Panc1 (cell line): ENCODE measurements around the gene KRT75. TPM values are rescaled to one million over a fixed set of nuclear protein-coding genes. Genes with fewer than 3 reads are reported as not detected.

Experiments used
- ATAC-seq: fragments of 200-7000 bp; cut with Tn5 transposase; 2 replicates; pipeline ENCODE4 v1.9.1; 2020; ENCODE audit warnings: mild to moderate bottlenecking, moderate library complexity
- BruUV-seq: library from RNA; stranded (reverse); fragments of 400-500 nt; replicated peaks from 2 replicates; lab custom pipeline; 2021; lab: Mats Ljungman, UMichigan
- CTCF ChIA-PET: fragments of 300-600 bp; sonication (Branson Sonifier 250); formaldehyde crosslinking; loops from one replicate; lab custom pipeline; 2022; ENCODE audit warnings: antibody characterized with exemption; lab: Charles Lee
- POLR2A ChIA-PET: fragments of 300-600 bp; sonication (Branson Sonifier 250); formaldehyde crosslinking; loops from one replicate; lab custom pipeline; 2022; ENCODE audit warnings: antibody characterized with exemption; lab: Charles Lee
- DNase-seq: peaks from one replicate; pipeline ENCODE4 v3.0.0-alpha.2; 2010; ENCODE audit warnings: low read depth, low spot score
- H3K27ac ChIP-seq: 2 replicates; pipeline ENCODE4 v1.5.1; 2011; ENCODE audit warnings: mild to moderate bottlenecking, low read length, inconsistent platforms
- H3K27me3 ChIP-seq: fragments of 200-500 bp; sonication (Bioruptor generic); 2 replicates; pipeline ENCODE4 v1.6.0; 2014; ENCODE audit warnings: low read length, inconsistent platforms; ENCODE audit not compliant: control insufficient read depth, insufficient read depth
- H3K36me3 ChIP-seq: fragments of 200-500 bp; sonication (Bioruptor generic); 2 replicates; pipeline ENCODE4 v1.5.1; 2014; ENCODE audit warnings: inconsistent platforms, mild to moderate bottlenecking, low read length, moderate library complexity; ENCODE audit not compliant: control insufficient read depth, insufficient read depth
- H3K4me1 ChIP-seq: 2 replicates; pipeline ENCODE4 v1.5.1; 2011; ENCODE audit warnings: inconsistent platforms, mild to moderate bottlenecking, low read length, moderate library complexity; ENCODE audit not compliant: control insufficient read depth, insufficient read depth
- H3K4me3 ChIP-seq, 2 experiments: 2 replicates each; pipeline ENCODE4 v1.5.1; 2011 to 2012; ENCODE audit warnings: low read depth in 2 of 2, low read length in 2 of 2, mild to moderate bottlenecking in 2 of 2, inconsistent platforms in 1 of 2, moderate library complexity in 1 of 2
- H3K9me3 ChIP-seq: fragments of 200-500 bp; sonication (Bioruptor generic); 2 replicates; pipeline ENCODE4 v1.5.1; 2014; ENCODE audit warnings: low read depth, mild to moderate bottlenecking, inconsistent platforms, low read length, moderate library complexity; ENCODE audit not compliant: control insufficient read depth, insufficient read depth
- POLR2AphosphoS5 ChIP-seq: IDR thresholded peaks from 2 replicates; pipeline ENCODE4 v1.6.1; 2012; ENCODE audit warnings: mild to moderate bottlenecking, low read depth, low read length, moderate library complexity
- SIN3A ChIP-seq: IDR thresholded peaks from 2 replicates; pipeline ENCODE4 v1.6.1; 2012; ENCODE audit warnings: low read depth, mild to moderate bottlenecking, low read length, moderate library complexity, borderline replicate concordance; ENCODE audit not compliant: insufficient read depth
- TCF7L2 ChIP-seq: IDR thresholded peaks from 2 replicates; pipeline ENCODE4 v1.6.1; 2011; ENCODE audit warnings: mild to moderate bottlenecking, low read depth, low read length, inconsistent platforms
- in situ Hi-C: cut with HindIII; loops from 2 replicates; pipeline ENCODE4 v1.10.0; 2016; ENCODE audit warnings: low sequenced_read_pairs, low pct_unique_long_range_greater_than_20kb
- intact Hi-C: fragments of 100-400 bp; cut with micrococcal nuclease; formaldehyde crosslinking; loops from one replicate; pipeline ENCODE4 v1.10.0; 2022; ENCODE audit not compliant: unreplicated experiment
- total RNA-seq: library from RNA; stranded (reverse); gene quantifications from one replicate; pipeline ENCODE4 v1.2.1, GENCODE V29; 2021; ENCODE audit not compliant: unreplicated experiment
- TF ChIP-seq, protein P1 (sequence below): fragments of 450-650 bp; IDR thresholded peaks from 2 replicates; pipeline ENCODE4 v1.5.1; 2017; ENCODE audit warnings: mild to moderate bottlenecking
- TF ChIP-seq, protein P2 (sequence below), 2 experiments: IDR thresholded peaks; 2 replicates each; pipeline ENCODE4 v1.6.1; 2011 to 2012; ENCODE audit warnings: low read depth in 2 of 2, control low read depth in 1 of 2, low read length in 1 of 2, mild to moderate bottlenecking in 1 of 2, moderate library complexity in 1 of 2; ENCODE audit not compliant: insufficient read depth in 1 of 2

The KRT75 gene
- total RNA-seq, 1 experiment from 2014 or later = 0.15 TPM

DNA sequence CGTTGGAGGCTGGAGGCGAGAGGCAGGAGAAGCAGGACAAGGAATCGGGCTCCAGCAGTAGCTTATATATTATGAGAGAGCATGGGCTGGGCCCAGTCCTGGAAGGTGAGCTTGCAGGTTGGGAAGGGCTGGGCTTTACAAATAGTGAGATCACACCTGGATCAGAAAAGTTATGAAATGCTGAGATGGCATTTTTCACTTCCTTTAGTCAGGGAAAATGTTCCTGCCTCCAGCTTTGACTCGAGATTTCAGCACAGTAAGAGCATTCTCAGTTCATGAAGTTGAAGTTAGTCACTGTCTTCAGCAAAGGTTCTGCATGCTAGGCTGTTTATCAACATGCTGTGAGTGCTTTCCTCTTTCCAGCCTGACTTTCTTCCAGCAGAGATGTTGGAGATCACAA is 39.6 kb upstream of the KRT75 start, which contains the start of gene KRT6C:
KRT6C (minus strand) TSS at position 38 of the 400 bp plus-strand sequence. CDS start 68 bp downstream, outside the sequence.
- Histone ChIP-seq H3K9me3 (no peaks in the 10 kb centered on the region; the same call in 1 of the 2 replicates), H3K4me3 (no peak within 1 kb of the TSS), H3K4me1 (no peaks in the 10 kb centered on the region), H3K27me3 (no peaks in the 10 kb centered on the region; the same call in 1 of the 2 replicates), H3K27ac (no peak within 1 kb of the TSS), H3K36me3 (no peaks in the 10 kb centered on the region)
- POLR2A ChIA-PET = no interaction called here
- BruUV-seq = no TSS peak
- in situ Hi-C loops = no loop called here
- no peak for TF ChIP-seq POLR2AphosphoS5
- TF ChIP-seq, protein P1, sequence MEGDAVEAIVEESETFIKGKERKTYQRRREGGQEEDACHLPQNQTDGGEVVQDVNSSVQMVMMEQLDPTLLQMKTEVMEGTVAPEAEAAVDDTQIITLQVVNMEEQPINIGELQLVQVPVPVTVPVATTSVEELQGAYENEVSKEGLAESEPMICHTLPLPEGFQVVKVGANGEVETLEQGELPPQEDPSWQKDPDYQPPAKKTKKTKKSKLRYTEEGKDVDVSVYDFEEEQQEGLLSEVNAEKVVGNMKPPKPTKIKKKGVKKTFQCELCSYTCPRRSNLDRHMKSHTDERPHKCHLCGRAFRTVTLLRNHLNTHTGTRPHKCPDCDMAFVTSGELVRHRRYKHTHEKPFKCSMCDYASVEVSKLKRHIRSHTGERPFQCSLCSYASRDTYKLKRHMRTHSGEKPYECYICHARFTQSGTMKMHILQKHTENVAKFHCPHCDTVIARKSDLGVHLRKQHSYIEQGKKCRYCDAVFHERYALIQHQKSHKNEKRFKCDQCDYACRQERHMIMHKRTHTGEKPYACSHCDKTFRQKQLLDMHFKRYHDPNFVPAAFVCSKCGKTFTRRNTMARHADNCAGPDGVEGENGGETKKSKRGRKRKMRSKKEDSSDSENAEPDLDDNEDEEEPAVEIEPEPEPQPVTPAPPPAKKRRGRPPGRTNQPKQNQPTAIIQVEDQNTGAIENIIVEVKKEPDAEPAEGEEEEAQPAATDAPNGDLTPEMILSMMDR = no peak
- TF ChIP-seq TCF7L2 = no peak
- TF ChIP-seq SIN3A = no peak
- TF ChIP-seq, protein P2, sequence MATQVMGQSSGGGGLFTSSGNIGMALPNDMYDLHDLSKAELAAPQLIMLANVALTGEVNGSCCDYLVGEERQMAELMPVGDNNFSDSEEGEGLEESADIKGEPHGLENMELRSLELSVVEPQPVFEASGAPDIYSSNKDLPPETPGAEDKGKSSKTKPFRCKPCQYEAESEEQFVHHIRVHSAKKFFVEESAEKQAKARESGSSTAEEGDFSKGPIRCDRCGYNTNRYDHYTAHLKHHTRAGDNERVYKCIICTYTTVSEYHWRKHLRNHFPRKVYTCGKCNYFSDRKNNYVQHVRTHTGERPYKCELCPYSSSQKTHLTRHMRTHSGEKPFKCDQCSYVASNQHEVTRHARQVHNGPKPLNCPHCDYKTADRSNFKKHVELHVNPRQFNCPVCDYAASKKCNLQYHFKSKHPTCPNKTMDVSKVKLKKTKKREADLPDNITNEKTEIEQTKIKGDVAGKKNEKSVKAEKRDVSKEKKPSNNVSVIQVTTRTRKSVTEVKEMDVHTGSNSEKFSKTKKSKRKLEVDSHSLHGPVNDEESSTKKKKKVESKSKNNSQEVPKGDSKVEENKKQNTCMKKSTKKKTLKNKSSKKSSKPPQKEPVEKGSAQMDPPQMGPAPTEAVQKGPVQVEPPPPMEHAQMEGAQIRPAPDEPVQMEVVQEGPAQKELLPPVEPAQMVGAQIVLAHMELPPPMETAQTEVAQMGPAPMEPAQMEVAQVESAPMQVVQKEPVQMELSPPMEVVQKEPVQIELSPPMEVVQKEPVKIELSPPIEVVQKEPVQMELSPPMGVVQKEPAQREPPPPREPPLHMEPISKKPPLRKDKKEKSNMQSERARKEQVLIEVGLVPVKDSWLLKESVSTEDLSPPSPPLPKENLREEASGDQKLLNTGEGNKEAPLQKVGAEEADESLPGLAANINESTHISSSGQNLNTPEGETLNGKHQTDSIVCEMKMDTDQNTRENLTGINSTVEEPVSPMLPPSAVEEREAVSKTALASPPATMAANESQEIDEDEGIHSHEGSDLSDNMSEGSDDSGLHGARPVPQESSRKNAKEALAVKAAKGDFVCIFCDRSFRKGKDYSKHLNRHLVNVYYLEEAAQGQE (IDR thresholded peaks at IDR 0.05; ENCODE audit: insufficient read depth in 1 of 2, low read depth in 2 of 2, low read length in 1 of 2) = no peak
- CTCF ChIA-PET = no interaction called here
- ATAC-seq = no peak
- no peak for DNase-seq
- intact Hi-C loops = no loop called here

DNA sequence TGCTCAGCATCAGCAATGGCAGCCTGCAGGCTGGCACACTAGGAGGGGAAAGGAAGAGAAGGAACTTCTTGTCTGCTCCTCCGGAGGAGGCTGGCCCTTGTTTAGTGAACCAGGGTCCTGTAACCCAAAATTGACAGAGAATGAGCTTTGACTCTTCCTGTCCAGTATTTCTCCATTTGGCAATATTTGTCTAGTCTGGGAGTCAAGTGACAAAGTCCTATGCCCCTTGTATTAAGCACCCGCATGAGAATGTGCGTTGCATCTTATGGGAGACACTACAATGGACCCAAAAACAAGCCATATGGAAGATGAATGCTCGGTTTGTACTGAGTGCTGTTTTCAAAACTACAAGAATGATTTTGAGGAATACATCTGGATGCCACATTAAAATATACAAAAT is 35.7 kb upstream of the KRT75 start:
- in situ Hi-C loops (no loop called here), intact Hi-C loops (loop anchor here (2.0 kb wide), 1 partner anchor 19 kb away; no protein-coding TSS in a partner anchor)
- ATAC-seq = no peak
- ChIA-PET CTCF (no interaction called here), POLR2A (interaction anchor here (0.6 kb wide), 1 partner anchor 22 kb away, joined by 3 read pairs; no protein-coding TSS in a partner anchor)
- Histone ChIP-seq H3K9me3 (no peaks in the 10 kb centered on the region), H3K4me3 (no peak overlapping the region), H3K36me3 (no peaks in the 10 kb centered on the region), H3K27me3 (no peaks in the 10 kb centered on the region; the same call in 1 of the 2 replicates), H3K4me1 (no peaks in the 10 kb centered on the region), H3K27ac (no peak overlapping the region)
- TF ChIP-seq TCF7L2 = no peak
- no peak for DNase-seq
- no TSS peak for BruUV-seq

DNA sequence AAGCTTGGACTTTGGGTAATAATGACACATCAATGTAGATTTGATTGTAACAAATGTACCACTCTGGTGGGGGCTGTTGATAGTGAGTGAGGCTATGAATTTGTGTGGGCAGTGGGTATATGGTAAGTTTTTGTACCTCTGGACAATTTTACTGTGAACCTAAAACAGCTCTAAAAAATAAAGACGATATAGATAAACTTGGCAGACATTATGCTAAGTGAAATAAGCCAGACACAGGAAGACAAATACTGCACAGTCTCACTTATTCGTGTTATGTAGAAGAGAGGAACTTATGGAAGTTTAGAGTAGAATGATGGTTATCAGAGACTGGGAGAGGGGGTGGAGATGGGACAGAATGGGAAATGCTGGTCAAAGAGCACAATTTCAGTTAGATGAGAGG is 30.7 kb upstream of the KRT75 start:
- TF ChIP-seq, protein P1 = no peak
- TF ChIP-seq SIN3A (no peak), POLR2AphosphoS5 (no peak), TCF7L2 (no peak)
- TF ChIP-seq, protein P2 (IDR thresholded peaks at IDR 0.05; ENCODE audit: insufficient read depth in 1 of 2, low read depth in 2 of 2, low read length in 1 of 2) = no peak
- no TSS peak for BruUV-seq
- ChIA-PET POLR2A (no interaction called here), CTCF (no interaction called here)
- Histone ChIP-seq H3K4me3 (no peak overlapping the region), H3K36me3 (no peaks in the 10 kb centered on the region), H3K9me3 (no peaks in the 10 kb centered on the region), H3K27me3 (peaks cover 2% of the 10 kb centered on the region), H3K4me1 (no peaks in the 10 kb centered on the region), H3K27ac (no peak overlapping the region)
- ATAC-seq (no peak), DNase-seq (no peak)
- in situ Hi-C loops = no loop called here
- intact Hi-C loops = no loop called here
